GM23338 (cell line): ENCODE results near the gene KLK15. TPM values are rescaled to one million over a fixed set of nuclear protein-coding genes. Genes with fewer than 3 reads are reported as not detected.

Source experiments
- ATAC-seq: fragments of 200-7000 bp; cut with Tn5 transposase; 3 replicates; pipeline ENCODE4 v1.9.1; 2020
- DNase-seq: peaks from one replicate; pipeline ENCODE4 v3.0.0-alpha.2; 2015; ENCODE audit warnings: low spot score
- H2AFZ ChIP-seq: fragments of 200-600 bp; sonication (generic); 2 replicates; pipeline ENCODE4 v1.8.0; 2016; ENCODE audit warnings: antibody characterized with exemption, mild to moderate bottlenecking, moderate library complexity
- H3F3A ChIP-seq: fragments of 200-600 bp; sonication (generic); replicated peaks from 2 replicates; pipeline ENCODE4 v1.8.0; 2017; ENCODE audit warnings: antibody characterized with exemption, mixed run types, low read depth
- H3K27ac ChIP-seq: fragments of 200-600 bp; sonication (generic); 2 replicates; pipeline ENCODE4 v1.6.1; 2016; ENCODE audit warnings: low read depth
- H3K27me3 ChIP-seq: fragments of 200-600 bp; sonication (generic); 2 replicates; pipeline ENCODE4 v1.8.0; 2016; ENCODE audit warnings: mild to moderate bottlenecking, mixed run types, moderate library complexity; ENCODE audit not compliant: insufficient read depth
- H3K36me3 ChIP-seq: fragments of 200-600 bp; sonication (generic); 2 replicates; pipeline ENCODE4 v1.8.0; 2016; ENCODE audit warnings: mild to moderate bottlenecking; ENCODE audit not compliant: insufficient read depth
- H3K4me1 ChIP-seq: fragments of 200-600 bp; sonication (generic); 2 replicates; pipeline ENCODE4 v1.8.0; 2016; ENCODE audit warnings: mild to moderate bottlenecking, moderate library complexity; ENCODE audit not compliant: insufficient read depth
- H3K4me2 ChIP-seq: fragments of 200-600 bp; sonication (generic); 2 replicates; pipeline ENCODE4 v1.7.1; 2017; ENCODE audit warnings: mixed run types
- H3K4me3 ChIP-seq: fragments of 200-600 bp; sonication (generic); 2 replicates; pipeline ENCODE4 v1.6.1; 2016; ENCODE audit warnings: mixed run types
- H3K79me2 ChIP-seq: fragments of 200-600 bp; sonication (generic); replicated peaks from 2 replicates; pipeline ENCODE4 v1.8.0; 2017; ENCODE audit warnings: mild to moderate bottlenecking; ENCODE audit not compliant: insufficient read depth
- H3K9me2 ChIP-seq: fragments of 200-600 bp; sonication (generic); 2 replicates; pipeline ENCODE4 v1.8.0; 2017; ENCODE audit not compliant: insufficient read depth
- H4K20me1 ChIP-seq: fragments of 200-600 bp; sonication (generic); replicated peaks from 2 replicates; pipeline ENCODE4 v1.8.0; 2017; ENCODE audit warnings: mild to moderate bottlenecking; ENCODE audit not compliant: insufficient read depth
- H3K27ac Mint-ChIP-seq: 2 replicates; pipeline ENCODE4 v1.8.0; 2020; ENCODE audit warnings: inconsistent platforms, mild to moderate bottlenecking, moderate library complexity, mixed read lengths
- H3K27me3 Mint-ChIP-seq: 3 replicates; pipeline ENCODE4 v1.8.0; 2022; ENCODE audit warnings: low read depth, mild to moderate bottlenecking, moderate library complexity, mixed read lengths, inconsistent platforms; ENCODE audit not compliant: insufficient read depth, poor library complexity
- H3K36me3 Mint-ChIP-seq: 3 replicates; pipeline ENCODE4 v1.8.0; 2021; ENCODE audit warnings: low read depth, mild to moderate bottlenecking, inconsistent platforms, moderate library complexity, mixed read lengths
- H3K4me1 Mint-ChIP-seq: 3 replicates; pipeline ENCODE4 v1.8.0; 2020; ENCODE audit warnings: mild to moderate bottlenecking, inconsistent platforms, mixed read lengths
- H3K4me3 Mint-ChIP-seq: 3 replicates; pipeline ENCODE4 v1.8.0; 2021; ENCODE audit warnings: moderate library complexity, mild to moderate bottlenecking, inconsistent platforms, mixed read lengths
- H3K9me3 Mint-ChIP-seq: 3 replicates; pipeline ENCODE4 v1.8.0; 2020; ENCODE audit warnings: moderate library complexity, mild to moderate bottlenecking, inconsistent platforms, mixed read lengths
- EZH2 ChIP-seq: fragments of 200-600 bp; sonication (generic); IDR thresholded peaks from one replicate; pipeline ENCODE4 v1.8.0; 2017; ENCODE audit warnings: antibody characterized with exemption, mild to moderate bottlenecking, low read depth; ENCODE audit not compliant: unreplicated experiment
- POLR2AphosphoS5 ChIP-seq: IDR thresholded peaks from 2 replicates; pipeline ENCODE4 v1.6.1; 2016; ENCODE audit warnings: antibody characterized with exemption, low read depth
- ZNF331 ChIP-seq: fragments of 250-450 bp; sonication (Bioruptor Pico); IDR thresholded peaks from 2 replicates; pipeline ENCODE4 v1.5.0; 2020; ENCODE audit warnings: low read depth, mild to moderate bottlenecking, moderate library complexity
- polyA plus RNA-seq: library from polyadenylated mRNA; unstranded; fragments of >200 nt; fragmentation: Nextera tagmentation; extraction: Ambion mirVana; gene quantifications from 2 replicates; pipeline ENCODE4 v1.2.1, GENCODE V29; 2016
- total RNA-seq: library from RNA; depleted of rRNA; stranded (reverse); fragments of >200 nt; shearing (Covaris generic); gene quantifications from 2 replicates; pipeline ENCODE4 v1.2.3, GENCODE V29; 2014
- TF ChIP-seq, protein P1 (sequence below): IDR thresholded peaks from one replicate; pipeline ENCODE4 v1.6.1; 2018; ENCODE audit warnings: antibody characterized with exemption; ENCODE audit not compliant: unreplicated experiment
- TF ChIP-seq, protein P2 (sequence below), 2 experiments: fragments of 200-600 bp in 1 of 2; sonication (generic) in 1 of 2; conservative IDR thresholded peaks; 2 replicates each; pipeline versions ENCODE4 v1.5.1 to v1.6.1; 2016 to 2017; ENCODE audit warnings: antibody characterized with exemption in 2 of 2, low read depth in 2 of 2, mild to moderate bottlenecking in 2 of 2, moderate library complexity in 1 of 2

Gene KLK15
- total and polyA plus RNA-seq, 2 experiments from 2014 or later: not detected

DNA sequence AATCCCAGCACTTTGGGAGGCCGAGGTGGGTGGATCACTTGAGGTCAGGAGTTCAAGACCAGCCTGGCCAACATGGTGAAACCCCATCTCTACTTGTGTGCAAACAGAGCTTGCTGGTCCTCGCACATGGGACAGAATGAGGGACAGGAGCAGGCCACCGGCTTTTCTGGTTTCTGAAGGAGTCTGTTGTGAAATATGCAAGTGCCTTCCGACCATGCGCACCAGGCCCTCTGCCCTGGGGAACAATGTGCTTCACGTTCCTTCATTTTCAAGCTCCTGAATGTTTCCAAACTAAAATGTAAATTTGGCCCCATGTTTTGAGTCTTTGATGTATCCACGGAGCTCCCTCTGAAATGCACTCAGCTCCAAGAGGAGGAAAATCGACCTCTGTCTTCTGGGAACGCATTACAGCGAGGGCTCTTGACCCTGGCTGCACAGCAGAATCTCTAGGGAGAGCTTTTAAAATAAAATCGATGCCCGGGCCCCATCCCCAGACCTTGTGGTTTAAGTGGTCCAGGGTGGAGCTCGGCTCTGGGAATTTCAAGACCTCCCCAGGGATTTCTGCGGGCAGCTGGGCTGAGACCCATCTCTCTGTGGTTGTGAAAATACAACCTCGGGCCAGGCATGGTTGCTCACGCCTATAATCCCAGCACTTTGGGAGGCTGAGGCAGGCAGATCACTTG is 52.5 kb downstream of the KLK15 start (continued):
- TF ChIP-seq, protein P1, sequence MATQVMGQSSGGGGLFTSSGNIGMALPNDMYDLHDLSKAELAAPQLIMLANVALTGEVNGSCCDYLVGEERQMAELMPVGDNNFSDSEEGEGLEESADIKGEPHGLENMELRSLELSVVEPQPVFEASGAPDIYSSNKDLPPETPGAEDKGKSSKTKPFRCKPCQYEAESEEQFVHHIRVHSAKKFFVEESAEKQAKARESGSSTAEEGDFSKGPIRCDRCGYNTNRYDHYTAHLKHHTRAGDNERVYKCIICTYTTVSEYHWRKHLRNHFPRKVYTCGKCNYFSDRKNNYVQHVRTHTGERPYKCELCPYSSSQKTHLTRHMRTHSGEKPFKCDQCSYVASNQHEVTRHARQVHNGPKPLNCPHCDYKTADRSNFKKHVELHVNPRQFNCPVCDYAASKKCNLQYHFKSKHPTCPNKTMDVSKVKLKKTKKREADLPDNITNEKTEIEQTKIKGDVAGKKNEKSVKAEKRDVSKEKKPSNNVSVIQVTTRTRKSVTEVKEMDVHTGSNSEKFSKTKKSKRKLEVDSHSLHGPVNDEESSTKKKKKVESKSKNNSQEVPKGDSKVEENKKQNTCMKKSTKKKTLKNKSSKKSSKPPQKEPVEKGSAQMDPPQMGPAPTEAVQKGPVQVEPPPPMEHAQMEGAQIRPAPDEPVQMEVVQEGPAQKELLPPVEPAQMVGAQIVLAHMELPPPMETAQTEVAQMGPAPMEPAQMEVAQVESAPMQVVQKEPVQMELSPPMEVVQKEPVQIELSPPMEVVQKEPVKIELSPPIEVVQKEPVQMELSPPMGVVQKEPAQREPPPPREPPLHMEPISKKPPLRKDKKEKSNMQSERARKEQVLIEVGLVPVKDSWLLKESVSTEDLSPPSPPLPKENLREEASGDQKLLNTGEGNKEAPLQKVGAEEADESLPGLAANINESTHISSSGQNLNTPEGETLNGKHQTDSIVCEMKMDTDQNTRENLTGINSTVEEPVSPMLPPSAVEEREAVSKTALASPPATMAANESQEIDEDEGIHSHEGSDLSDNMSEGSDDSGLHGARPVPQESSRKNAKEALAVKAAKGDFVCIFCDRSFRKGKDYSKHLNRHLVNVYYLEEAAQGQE: no peak
- no peak for TF ChIP-seq POLR2AphosphoS5
- TF ChIP-seq, protein P2, sequence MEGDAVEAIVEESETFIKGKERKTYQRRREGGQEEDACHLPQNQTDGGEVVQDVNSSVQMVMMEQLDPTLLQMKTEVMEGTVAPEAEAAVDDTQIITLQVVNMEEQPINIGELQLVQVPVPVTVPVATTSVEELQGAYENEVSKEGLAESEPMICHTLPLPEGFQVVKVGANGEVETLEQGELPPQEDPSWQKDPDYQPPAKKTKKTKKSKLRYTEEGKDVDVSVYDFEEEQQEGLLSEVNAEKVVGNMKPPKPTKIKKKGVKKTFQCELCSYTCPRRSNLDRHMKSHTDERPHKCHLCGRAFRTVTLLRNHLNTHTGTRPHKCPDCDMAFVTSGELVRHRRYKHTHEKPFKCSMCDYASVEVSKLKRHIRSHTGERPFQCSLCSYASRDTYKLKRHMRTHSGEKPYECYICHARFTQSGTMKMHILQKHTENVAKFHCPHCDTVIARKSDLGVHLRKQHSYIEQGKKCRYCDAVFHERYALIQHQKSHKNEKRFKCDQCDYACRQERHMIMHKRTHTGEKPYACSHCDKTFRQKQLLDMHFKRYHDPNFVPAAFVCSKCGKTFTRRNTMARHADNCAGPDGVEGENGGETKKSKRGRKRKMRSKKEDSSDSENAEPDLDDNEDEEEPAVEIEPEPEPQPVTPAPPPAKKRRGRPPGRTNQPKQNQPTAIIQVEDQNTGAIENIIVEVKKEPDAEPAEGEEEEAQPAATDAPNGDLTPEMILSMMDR (conservative IDR thresholded peaks at IDR 0.05; ENCODE audit: low read depth in 2 of 2): no peak

DNA sequence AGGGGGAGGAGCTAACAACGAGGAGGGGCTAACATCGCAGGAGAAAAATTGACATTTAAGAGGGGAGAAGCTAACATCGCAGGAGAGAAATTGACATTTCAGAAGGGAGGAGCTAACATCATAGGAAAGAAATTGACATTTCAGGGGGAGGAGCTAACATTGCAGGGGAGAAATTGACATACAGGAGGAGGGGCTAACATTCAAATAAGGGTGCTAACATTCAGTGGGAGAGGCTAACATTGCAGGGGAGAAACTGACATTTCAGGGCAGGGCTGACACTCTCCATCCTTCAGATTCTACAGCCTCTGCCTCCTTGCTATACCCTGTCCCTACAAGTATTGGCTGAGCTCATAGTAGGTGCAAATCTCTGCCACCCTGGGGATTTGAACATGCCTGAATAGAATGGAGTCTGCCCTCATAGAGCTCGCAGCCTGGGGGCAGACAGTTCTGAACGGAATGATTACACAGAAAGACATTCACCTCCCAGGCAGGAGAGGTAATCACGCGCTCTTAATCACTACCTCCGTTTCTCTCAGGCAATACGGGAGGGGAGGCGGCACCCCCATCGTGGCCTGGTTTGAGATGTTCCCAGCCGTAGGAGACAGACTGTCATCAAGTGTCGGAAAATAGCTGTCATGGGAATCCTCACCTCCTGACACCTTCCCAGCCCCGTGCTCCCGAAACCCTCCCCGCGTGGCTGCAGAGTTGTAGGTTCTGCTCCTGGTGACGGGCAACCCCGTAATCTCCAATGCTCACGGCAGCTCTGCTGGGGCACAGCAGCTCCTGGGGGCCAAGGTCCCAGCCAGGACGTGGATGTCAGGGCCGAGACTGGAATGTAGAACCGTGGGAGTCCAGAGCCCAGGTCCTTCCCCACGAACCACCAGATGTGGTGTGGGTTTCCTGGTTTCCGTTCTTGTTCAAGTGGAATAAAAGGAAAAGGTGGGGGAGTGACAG is 53.6 kb downstream of the KLK15 start:
- no peak overlapping the region for H3K27ac ChIP-seq
- peaks cover 4% of the 10 kb centered on the region for H3F3A ChIP-seq
- H3K4me1 ChIP-seq: peaks cover 13% of the 10 kb centered on the region
- peaks cover 15% of the 10 kb centered on the region for H3K27me3 Mint-ChIP-seq
- H3K4me3 ChIP-seq: no peak overlapping the region
- H2AFZ ChIP-seq: no peak overlapping the region
- no peaks in the 10 kb centered on the region for H4K20me1 ChIP-seq
- H3K36me3 ChIP-seq: no peaks in the 10 kb centered on the region
- TF ChIP-seq ZNF331 (CRISPR knock-in tag): no peak
- no peaks in the 10 kb centered on the region for H3K4me1 Mint-ChIP-seq
- H3K4me2 ChIP-seq: no peak overlapping the region
- peaks cover 92% of the 10 kb centered on the region for H3K9me3 Mint-ChIP-seq
- H3K9me2 ChIP-seq: no peaks in the 10 kb centered on the region
- H3K4me3 Mint-ChIP-seq: no peak overlapping the region
- DNase-seq (no peak), ATAC-seq (no peak)
- H3K27ac Mint-ChIP-seq: no peak overlapping the region
- H3K79me2 ChIP-seq: no peaks in the 10 kb centered on the region
- H3K36me3 Mint-ChIP-seq: peaks cover 31% of the 10 kb centered on the region
- peaks cover 63% of the 10 kb centered on the region for H3K27me3 ChIP-seq

DNA sequence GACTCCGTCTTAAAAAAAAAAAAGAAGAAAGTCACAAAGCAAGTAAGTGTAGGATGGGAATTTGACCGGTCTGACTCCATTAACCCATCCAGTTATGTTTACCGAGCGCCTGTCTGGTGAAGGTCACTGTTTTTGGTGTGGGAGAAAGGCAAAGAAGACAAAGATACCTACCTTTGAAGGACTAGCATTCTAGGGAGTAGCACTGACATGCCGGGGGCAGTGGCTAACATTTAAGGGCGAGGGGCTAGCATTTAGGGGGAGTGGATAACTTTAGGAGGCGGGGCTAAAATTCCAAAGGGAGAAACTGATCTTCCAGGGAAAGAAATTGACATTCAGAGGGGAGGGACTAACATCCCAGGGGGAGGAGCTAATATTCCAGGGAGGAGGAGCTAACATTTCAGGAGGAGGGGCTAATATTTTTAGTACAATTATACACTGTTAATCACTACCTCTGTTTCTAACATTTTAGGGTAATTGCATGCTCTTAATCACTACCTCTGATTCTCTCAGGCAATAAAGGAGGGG is 54.4 kb downstream of the KLK15 start:
- Histone ChIP-seq H3K27ac (no peak overlapping the region), H4K20me1 (no peaks in the 10 kb centered on the region), H3K4me3 (no peak overlapping the region), H3K4me2 (no peak overlapping the region), H3K9me2 (no peaks in the 10 kb centered on the region), H2AFZ (no peak overlapping the region), H3K36me3 (no peaks in the 10 kb centered on the region), H3K79me2 (no peaks in the 10 kb centered on the region), H3K27me3 (peaks cover 71% of the 10 kb centered on the region), H3K4me1 (peaks cover 13% of the 10 kb centered on the region), H3F3A (peaks cover 4% of the 10 kb centered on the region)
- Mint-ChIP-seq H3K9me3 (peaks cover 93% of the 10 kb centered on the region), H3K4me3 (no peak overlapping the region), H3K27me3 (peaks cover 16% of the 10 kb centered on the region), H3K36me3 (peaks cover 34% of the 10 kb centered on the region), H3K4me1 (no peaks in the 10 kb centered on the region), H3K27ac (no peak overlapping the region)
- ATAC-seq (no peak), DNase-seq (peak; percentile 77)
- TF ChIP-seq EZH2: no peak
